ENCODE results near the gene LPIN2. TPM values are rescaled to one million over a fixed set of nuclear protein-coding genes. Genes with fewer than 3 reads are reported as not detected.
A peak's percentile ranks its signal among the peaks of the same experiment; 100 is the strongest.

Gene LPIN2
- total and polyA plus RNA-seq, 5 donors from 2014 or later = 39.3 to 61.2 (median 48.2) TPM

- Mint-ChIP-seq H3K27ac (peak overlapping the region in 1 of 3 donors; percentile 62), H3K27me3 (no peaks in the 10 kb centered on the region), H3K9me3 (no peaks in the 10 kb centered on the region), H3K4me3 (no peak overlapping the region), H3K4me1 (peaks cover 11 to 39% (median 19%) of the 10 kb centered on the region in 4 donors), H3K36me3 (no peaks in the 10 kb centered on the region)
- ATAC-seq (ENCODE audit: low read depth in 2 of 2) (no peak), DNase-seq (no peak)
- H3K36me3 ChIP-seq (ENCODE audit: control insufficient read depth, insufficient read depth, low read length) = no peaks in the 10 kb centered on the region
- H3K9me3 ChIP-seq (ENCODE audit: control insufficient read depth in 2 of 2, low read length in 2 of 2) = no peaks in the 10 kb centered on the region
- H3K4me3 ChIP-seq (ENCODE audit: low read depth, low read length) = no peak overlapping the region
- H3K4me1 ChIP-seq (ENCODE audit: control insufficient read depth, insufficient read depth, low read length, poor library complexity, severe bottlenecking) = no peaks in the 10 kb centered on the region
- no peak overlapping the region for H3K27ac ChIP-seq (ENCODE audit: insufficient read depth, low read length, poor library complexity, severe bottlenecking)
- H3K27me3 ChIP-seq (ENCODE audit: control insufficient read depth, insufficient read depth, low read length) = no peaks in the 10 kb centered on the region
Measured at GRCh38 chr18:2990956-2991640, 21.8 kb downstream of the LPIN2 start.

- Mint-ChIP-seq H3K4me3 (no peak overlapping the region), H3K36me3 (no peaks in the 10 kb centered on the region), H3K27me3 (no peaks in the 10 kb centered on the region), H3K27ac (peak overlapping the region in 2 of 3 donors; percentile 4 to 33), H3K4me1 (peaks cover 18 to 37% (median 26%) of the 10 kb centered on the region in 4 donors), H3K9me3 (no peaks in the 10 kb centered on the region)
- no peaks in the 10 kb centered on the region for H3K9me3 ChIP-seq (ENCODE audit: control insufficient read depth in 2 of 2, low read length in 2 of 2)
- no peak overlapping the region for H3K4me3 ChIP-seq (ENCODE audit: low read depth, low read length)
- ATAC-seq (ENCODE audit: low read depth in 2 of 2) (no peak), DNase-seq (no peak)
- H3K36me3 ChIP-seq (ENCODE audit: control insufficient read depth, insufficient read depth, low read length) = no peaks in the 10 kb centered on the region
- no peak overlapping the region for H3K27ac ChIP-seq (ENCODE audit: insufficient read depth, low read length, poor library complexity, severe bottlenecking)
- H3K27me3 ChIP-seq (ENCODE audit: control insufficient read depth, insufficient read depth, low read length) = no peaks in the 10 kb centered on the region
- H3K4me1 ChIP-seq (ENCODE audit: control insufficient read depth, insufficient read depth, low read length, poor library complexity, severe bottlenecking) = peaks cover 22% of the 10 kb centered on the region
Measured at GRCh38 chr18:2987876-2988790, 24.8 kb downstream of the LPIN2 start.

- ATAC-seq (ENCODE audit: low read depth in 2 of 2) = no peak
- peak in 1 of 3 donors; percentile 44 for DNase-seq
- no peaks in the 10 kb centered on the region for H3K36me3 ChIP-seq (ENCODE audit: control insufficient read depth, insufficient read depth, low read length)
- no peaks in the 10 kb centered on the region for H3K9me3 Mint-ChIP-seq
- no peak overlapping the region for H3K27ac Mint-ChIP-seq
- no peaks in the 10 kb centered on the region for H3K27me3 Mint-ChIP-seq
- no peak overlapping the region for H3K4me3 ChIP-seq (ENCODE audit: low read depth, low read length)
- H3K27ac ChIP-seq (ENCODE audit: insufficient read depth, low read length, poor library complexity, severe bottlenecking) = no peak overlapping the region
- peaks cover 20 to 40% (median 35%) of the 10 kb centered on the region in 4 donors for H3K4me1 Mint-ChIP-seq
- no peaks in the 10 kb centered on the region for H3K36me3 Mint-ChIP-seq
- H3K4me1 ChIP-seq (ENCODE audit: control insufficient read depth, insufficient read depth, low read length, poor library complexity, severe bottlenecking) = peaks cover 27% of the 10 kb centered on the region
- no peaks in the 10 kb centered on the region for H3K27me3 ChIP-seq (ENCODE audit: control insufficient read depth, insufficient read depth, low read length)
- H3K4me3 Mint-ChIP-seq = peak overlapping the region in 1 of 4 donors; percentile 17
- H3K9me3 ChIP-seq (ENCODE audit: control insufficient read depth in 2 of 2, low read length in 2 of 2) = no peaks in the 10 kb centered on the region
Measured at GRCh38 chr18:2986150-2986865, 26.6 kb downstream of the LPIN2 start.

- Mint-ChIP-seq H3K27me3 (no peaks in the 10 kb centered on the region), H3K36me3 (no peaks in the 10 kb centered on the region), H3K4me1 (peaks cover 20 to 39% (median 35%) of the 10 kb centered on the region in 4 donors), H3K4me3 (peak overlapping the region in 2 of 4 donors; percentile 17 to 18), H3K27ac (no peak overlapping the region), H3K9me3 (no peaks in the 10 kb centered on the region)
- H3K27me3 ChIP-seq (ENCODE audit: control insufficient read depth, insufficient read depth, low read length) = no peaks in the 10 kb centered on the region
- no peak overlapping the region for H3K27ac ChIP-seq (ENCODE audit: insufficient read depth, low read length, poor library complexity, severe bottlenecking)
- peaks cover 29% of the 10 kb centered on the region for H3K4me1 ChIP-seq (ENCODE audit: control insufficient read depth, insufficient read depth, low read length, poor library complexity, severe bottlenecking)
- no peaks in the 10 kb centered on the region for H3K9me3 ChIP-seq (ENCODE audit: control insufficient read depth in 2 of 2, low read length in 2 of 2)
- peak in 2 of 3 donors; percentile 76 to 80 for DNase-seq
- H3K4me3 ChIP-seq (ENCODE audit: low read depth, low read length) = peak overlapping the region; percentile 27
- no peaks in the 10 kb centered on the region for H3K36me3 ChIP-seq (ENCODE audit: control insufficient read depth, insufficient read depth, low read length)
- ATAC-seq (ENCODE audit: low read depth in 2 of 2) = peak; percentile 76 to 77
Measured at GRCh38 chr18:2985628-2986027, 27.3 kb downstream of the LPIN2 start.

- ATAC-seq (ENCODE audit: low read depth in 2 of 2) = no peak
- Mint-ChIP-seq H3K27ac (peak overlapping the region; percentile 9 to 93 (median 91)), H3K9me3 (no peaks in the 10 kb centered on the region), H3K27me3 (no peaks in the 10 kb centered on the region), H3K4me1 (peaks cover 21 to 43% (median 41%) of the 10 kb centered on the region in 4 donors), H3K36me3 (no peaks in the 10 kb centered on the region), H3K4me3 (peak overlapping the region in 1 of 4 donors; percentile 30)
- no peak overlapping the region for H3K4me3 ChIP-seq (ENCODE audit: low read depth, low read length)
- DNase-seq = no peak
- H3K27me3 ChIP-seq (ENCODE audit: control insufficient read depth, insufficient read depth, low read length) = no peaks in the 10 kb centered on the region
- no peaks in the 10 kb centered on the region for H3K9me3 ChIP-seq (ENCODE audit: control insufficient read depth in 2 of 2, low read length in 2 of 2)
- H3K27ac ChIP-seq (ENCODE audit: insufficient read depth, low read length, poor library complexity, severe bottlenecking) = no peak overlapping the region
- peaks cover 38% of the 10 kb centered on the region for H3K4me1 ChIP-seq (ENCODE audit: control insufficient read depth, insufficient read depth, low read length, poor library complexity, severe bottlenecking)
- no peaks in the 10 kb centered on the region for H3K36me3 ChIP-seq (ENCODE audit: control insufficient read depth, insufficient read depth, low read length)
Measured at GRCh38 chr18:2984703-2985261, 28.2 kb downstream of the LPIN2 start.

- ATAC-seq (ENCODE audit: low read depth in 2 of 2) (no peak), DNase-seq (no peak)
- Histone ChIP-seq H3K27me3 (ENCODE audit: control insufficient read depth, insufficient read depth, low read length) (no peaks in the 10 kb centered on the region), H3K36me3 (ENCODE audit: control insufficient read depth, insufficient read depth, low read length) (no peaks in the 10 kb centered on the region), H3K9me3 (ENCODE audit: control insufficient read depth in 2 of 2, low read length in 2 of 2) (no peaks in the 10 kb centered on the region), H3K27ac (ENCODE audit: insufficient read depth, low read length, poor library complexity, severe bottlenecking) (no peak overlapping the region), H3K4me3 (ENCODE audit: low read depth, low read length) (no peak overlapping the region), H3K4me1 (ENCODE audit: control insufficient read depth, insufficient read depth, low read length, poor library complexity, severe bottlenecking) (peaks cover 45% of the 10 kb centered on the region)
- Mint-ChIP-seq H3K9me3 (no peaks in the 10 kb centered on the region), H3K27me3 (no peaks in the 10 kb centered on the region), H3K36me3 (no peaks in the 10 kb centered on the region), H3K4me3 (peak overlapping the region; percentile 29 to 64 (median 32)), H3K27ac (peak overlapping the region in 2 of 3 donors; percentile 9 to 91), H3K4me1 (peaks cover 25 to 50% (median 44%) of the 10 kb centered on the region in 4 donors)
Measured at GRCh38 chr18:2984091-2984490, 28.9 kb downstream of the LPIN2 start.

GRCh38 chr18:2983296-2983695, 29.6 kb downstream of the LPIN2 start:
- DNase-seq (no peak), ATAC-seq (ENCODE audit: low read depth in 2 of 2) (no peak)
- Mint-ChIP-seq H3K36me3 (no peaks in the 10 kb centered on the region), H3K4me1 (peaks cover 32 to 58% (median 45%) of the 10 kb centered on the region in 4 donors), H3K9me3 (no peaks in the 10 kb centered on the region), H3K27ac (peak overlapping the region; percentile 90 to 95 (median 91)), H3K27me3 (no peaks in the 10 kb centered on the region), H3K4me3 (peak overlapping the region; percentile 89 to 94 (median 92))
- peak overlapping the region; percentile 98 for H3K4me3 ChIP-seq (ENCODE audit: low read depth, low read length)
- peaks cover 53% of the 10 kb centered on the region for H3K4me1 ChIP-seq (ENCODE audit: control insufficient read depth, insufficient read depth, low read length, poor library complexity, severe bottlenecking)
- no peaks in the 10 kb centered on the region for H3K9me3 ChIP-seq (ENCODE audit: control insufficient read depth in 2 of 2, low read length in 2 of 2)
- no peaks in the 10 kb centered on the region for H3K36me3 ChIP-seq (ENCODE audit: control insufficient read depth, insufficient read depth, low read length)
- H3K27ac ChIP-seq (ENCODE audit: insufficient read depth, low read length, poor library complexity, severe bottlenecking) = peak overlapping the region; percentile 83
- H3K27me3 ChIP-seq (ENCODE audit: control insufficient read depth, insufficient read depth, low read length) = no peaks in the 10 kb centered on the region
